Renal pelvis (tissue), 12 donors: ENCODE results near the gene HDAC8. TPM values are rescaled to one million over a fixed set of nuclear protein-coding genes. Genes with fewer than 3 reads are reported as not detected.
"Not testable (repeated sequence)": the region's sequence is repeated elsewhere in the genome, so short reads cannot be mapped to it uniquely, and the experiment has no call there.

Experiments used
- DNase-seq: peaks from one replicate; pipeline ENCODE4 v3.0.0-alpha.2; 2013
- long read RNA-seq, 16 experiments: transcript quantifications; one replicate each; lab custom pipeline, GENCODE V29; 2026
- polyA plus RNA-seq, 3 donors: library from polyadenylated mRNA; unstranded; fragments of 120-200 nt; gene quantifications; one replicate each; pipeline ENCODE4 v1.2.1, GENCODE V29; 2013; ENCODE audit not compliant: insufficient read length in 3 of 3

Gene HDAC8
- 10 to 100 TPM; 31.3 to 40.1 (median 39.4) TPM for polyA plus RNA-seq
- long read RNA-seq, donor 1, full-length matches to known transcripts: 7 of 14 reads
- long read RNA-seq, donor 1, partial matches to known transcripts: 7 of 14 reads
- long read RNA-seq, donor 1, other reads (novel, unspliced or antisense): 0 of 14 reads
- long read RNA-seq, donor 2, full-length matches to known transcripts: 10 of 20 reads
- long read RNA-seq, donor 2, partial matches to known transcripts: 10 of 20 reads
- long read RNA-seq, donor 2, other reads (novel, unspliced or antisense): 0 of 20 reads
- long read RNA-seq, donor 3, full-length matches to known transcripts: 9 of 16 reads
- long read RNA-seq, donor 3, partial matches to known transcripts: 7 of 16 reads
- long read RNA-seq, donor 3, other reads (novel, unspliced or antisense): 0 of 16 reads
- long read RNA-seq, donor 4, full-length matches to known transcripts: 10 of 21 reads
- long read RNA-seq, donor 4, partial matches to known transcripts: 11 of 21 reads
- long read RNA-seq, donor 4, other reads (novel, unspliced or antisense): 0 of 21 reads
- long read RNA-seq, donor 5, partial matches to known transcripts: 0 of 3 reads
- long read RNA-seq, donor 5, other reads (novel, unspliced or antisense): 0 of 3 reads
- long read RNA-seq, donor 6, partial matches to known transcripts: 6 of 11 reads
- long read RNA-seq, donor 6, other reads (novel, unspliced or antisense): 0 of 11 reads
- long read RNA-seq, donor 7, partial matches to known transcripts: 0 of 10 reads
- long read RNA-seq, donor 7, other reads (novel, unspliced or antisense): 0 of 10 reads
- long read RNA-seq, donor 8, partial matches to known transcripts: 0 of 1 reads
- long read RNA-seq, donor 8, other reads (novel, unspliced or antisense): 0 of 1 reads
- long read RNA-seq, donor 9, partial matches to known transcripts: 16 of 23 reads
- long read RNA-seq, donor 9, other reads (novel, unspliced or antisense): 0 of 23 reads
- long read RNA-seq, donor 10, partial matches to known transcripts: 12 of 17 reads
- long read RNA-seq, donor 10, other reads (novel, unspliced or antisense): 0 of 17 reads
- long read RNA-seq, donor 11, partial matches to known transcripts: 0 of 4 reads
- long read RNA-seq, donor 11, other reads (novel, unspliced or antisense): 0 of 4 reads
- long read RNA-seq, donor 12, transcript HDAC8-207 (11 exons, 2,110 nt): major isoform, 5 of 11 reads
- long read RNA-seq, donor 12, partial matches to known transcripts: 0 of 11 reads
- long read RNA-seq, donor 12, other reads (novel, unspliced or antisense): 0 of 11 reads
- long read RNA-seq, donor 13, partial matches to known transcripts: 0 of 3 reads
- long read RNA-seq, donor 13, other reads (novel, unspliced or antisense): 0 of 3 reads
- long read RNA-seq, donor 14, full-length matches to known transcripts: 18 of 18 reads
- long read RNA-seq, donor 14, partial matches to known transcripts: 0 of 18 reads
- long read RNA-seq, donor 14, other reads (novel, unspliced or antisense): 0 of 18 reads
- long read RNA-seq, donor 15, full-length matches to known transcripts: 11 of 24 reads
- long read RNA-seq, donor 15, partial matches to known transcripts: 13 of 24 reads
- long read RNA-seq, donor 15, other reads (novel, unspliced or antisense): 0 of 24 reads
- long read RNA-seq, donor 16, partial matches to known transcripts: 9 of 17 reads
- long read RNA-seq, donor 16, other reads (novel, unspliced or antisense): 0 of 17 reads

- DNase-seq: peak; percentile 85
These were observed at the start of gene HDAC8 for GRCh38 chrX:72572248-72573157. Gene HDAC8 (minus strand): TSS chrX:72572843. CDS start chrX:72572761, 82 bp downstream.

DNA sequence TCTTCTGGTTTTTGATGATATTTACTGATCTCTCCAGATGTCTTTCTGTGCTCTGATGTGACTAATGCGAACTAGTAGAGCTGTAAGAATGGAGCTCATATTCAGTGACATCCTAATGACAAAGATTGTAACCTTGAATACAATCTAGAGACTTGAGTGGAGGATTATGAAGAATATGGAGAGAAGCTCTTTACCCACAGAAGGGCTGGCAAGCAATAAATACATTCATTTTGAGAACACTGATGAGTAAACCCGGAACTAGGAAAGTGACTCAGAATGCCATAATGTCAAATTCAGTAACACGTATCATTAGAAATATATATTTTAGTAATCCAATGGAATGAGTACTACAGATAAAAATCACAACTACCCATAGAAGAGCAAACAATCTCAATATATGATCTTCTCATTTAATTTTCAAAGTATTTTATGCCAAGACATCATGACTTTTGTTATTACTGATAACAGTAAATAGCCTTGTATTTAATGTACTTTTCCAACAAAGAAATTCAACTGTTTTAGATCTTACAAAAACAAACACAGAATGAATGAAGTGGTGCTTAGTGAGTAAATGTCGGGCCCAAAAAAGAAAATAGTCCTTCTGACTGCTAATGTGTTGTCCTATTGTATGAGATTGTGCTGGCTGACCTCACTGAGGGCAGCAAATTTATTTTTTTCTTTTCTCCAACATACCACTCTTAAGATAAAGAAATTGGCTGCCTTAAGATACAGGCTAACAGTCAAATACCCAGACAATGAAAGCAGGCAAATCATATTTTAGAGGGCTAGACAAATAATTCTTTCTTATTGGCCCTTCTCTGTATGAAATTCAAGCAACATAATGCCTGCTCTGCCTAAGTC lies 49.2 kb upstream of the HDAC8 start:
- DNase-seq: no peak

- DNase-seq: no peak
These were observed 48.5 kb upstream of the HDAC8 start for GRCh38 chrX:72621163-72621562.

GRCh38 chrX:72620550-72621145 lies 48.0 kb upstream of the HDAC8 start:
- DNase-seq: no peak

DNA sequence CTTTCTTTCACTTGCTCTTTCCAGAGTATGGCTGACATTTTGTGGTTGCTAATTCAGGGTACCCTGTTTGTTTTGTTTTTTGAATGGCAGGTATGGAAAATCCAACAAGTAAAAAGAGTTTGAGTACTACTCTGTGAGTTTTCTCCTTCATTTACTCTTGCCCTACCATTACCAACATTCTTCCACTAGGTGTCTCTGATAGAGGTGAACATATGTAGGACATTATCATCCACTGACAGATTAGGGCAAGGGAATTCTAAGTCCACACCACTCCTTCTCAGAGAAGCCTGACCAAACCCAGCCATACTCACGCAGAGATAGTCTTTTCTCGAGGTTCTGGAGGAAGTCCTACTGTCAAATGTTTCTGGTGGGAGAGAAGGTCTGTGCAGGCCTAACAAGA lies 36.7 kb upstream of the HDAC8 start:
- no peak for DNase-seq

GRCh38 chrX:72604705-72605104 lies 32.1 kb upstream of the HDAC8 start:
- DNase-seq: no peak

DNA sequence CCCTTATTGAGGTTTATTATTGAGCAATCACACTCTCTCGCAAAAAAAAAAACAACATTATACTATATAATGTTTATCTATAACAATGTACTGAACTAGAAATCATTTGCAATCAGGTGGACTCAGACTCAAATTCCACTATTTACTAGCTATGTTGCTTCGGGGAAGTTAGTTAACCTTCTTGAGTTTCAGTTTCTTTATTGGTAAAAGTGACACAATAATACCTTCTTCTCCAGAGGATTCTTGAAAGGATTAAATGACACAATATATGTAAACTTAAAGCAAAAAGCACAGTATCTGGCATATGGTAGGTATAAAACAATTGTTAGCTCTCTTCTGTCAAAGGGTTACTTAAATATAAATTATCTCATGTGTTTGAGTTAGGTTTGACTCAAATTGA lies 31.5 kb upstream of the HDAC8 start:
- DNase-seq: no peak

- DNase-seq: not testable (repeated sequence)
These were observed 18.4 kb upstream of the HDAC8 start for GRCh38 chrX:72591038-72591437.

GRCh38 chrX:72584163-72584562 lies 11.5 kb upstream of the HDAC8 start:
- DNase-seq: no peak

- no peak for DNase-seq
These were observed 3.7 kb upstream of the HDAC8 start for GRCh38 chrX:72576141-72576894.

- no peak for DNase-seq
These were observed 492 bp upstream of the HDAC8 start for GRCh38 chrX:72573158-72573511.

DNA sequence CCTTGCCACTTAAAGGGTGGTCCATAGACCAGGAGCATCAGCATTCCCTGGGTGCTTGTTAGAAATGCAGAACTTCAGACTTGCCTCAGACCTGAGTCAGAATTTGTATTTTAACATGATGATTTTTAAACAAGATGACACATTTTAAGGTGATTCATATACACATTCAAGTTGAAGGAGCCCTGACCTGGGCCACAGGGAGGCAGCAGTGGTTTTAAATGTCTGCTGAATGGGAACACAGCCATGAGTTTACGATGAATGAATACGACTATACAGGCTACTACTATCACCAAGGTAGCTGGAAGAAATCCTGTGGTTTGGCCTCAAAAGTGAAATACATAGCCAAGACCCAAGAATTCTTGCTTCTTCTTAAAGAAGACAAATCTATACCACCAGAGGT lies 2.9 kb downstream of the HDAC8 start:
- no peak for DNase-seq

DNA sequence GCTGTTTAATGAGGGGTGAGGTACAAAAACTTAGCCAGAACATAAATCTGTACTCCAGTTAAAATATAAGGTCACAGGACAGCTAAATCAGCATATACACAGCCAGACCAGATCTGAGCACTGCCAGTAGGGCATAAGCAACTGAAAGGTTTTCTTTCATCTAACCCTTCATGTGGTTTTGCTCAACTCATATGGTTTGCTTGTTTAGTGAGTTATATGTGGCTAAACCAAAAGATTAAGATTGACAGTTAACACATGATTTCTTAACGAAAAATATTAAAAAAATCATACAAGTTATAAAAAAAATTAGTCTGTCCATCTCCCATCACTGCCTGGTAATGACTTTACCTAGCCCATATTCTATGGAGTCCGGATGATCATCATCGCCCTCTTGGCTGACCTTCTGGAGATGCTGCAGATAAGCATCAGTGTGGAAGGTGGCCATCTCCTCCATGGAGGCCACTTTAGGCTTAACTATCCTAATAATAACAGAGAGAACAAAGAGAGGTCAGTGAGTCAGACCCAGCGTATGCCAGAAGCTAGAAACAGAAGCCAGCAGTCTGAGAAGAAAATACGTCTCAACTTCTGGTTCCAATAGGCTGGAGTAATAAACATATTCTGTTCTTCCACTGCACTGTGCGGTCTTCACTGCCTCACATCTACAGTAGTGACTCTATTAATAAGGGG lies 4.1 kb downstream of the HDAC8 start:
- no peak for DNase-seq

DNA sequence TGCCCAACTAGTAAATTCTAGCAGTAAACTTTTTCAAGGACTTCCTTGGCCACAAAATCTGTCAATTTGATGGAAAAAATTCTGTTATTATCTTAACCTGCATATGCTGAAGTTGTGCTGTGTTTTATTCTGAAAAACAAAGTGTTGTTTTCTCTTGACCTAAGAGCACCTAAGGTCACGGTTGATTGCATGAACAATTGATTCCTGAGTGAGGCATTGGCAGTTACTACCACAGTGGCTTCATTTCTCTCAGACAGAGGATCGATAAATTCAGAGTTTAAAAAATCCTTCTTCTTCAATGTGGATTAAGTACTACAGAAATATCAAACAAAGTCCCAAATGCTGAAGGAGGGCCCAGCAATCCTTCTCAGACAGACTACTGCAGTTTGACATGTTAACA lies 6.2 kb downstream of the HDAC8 start:
- DNase-seq: no peak

GRCh38 chrX:72559655-72560054 lies 13.0 kb downstream of the HDAC8 start:
- not testable (repeated sequence) for DNase-seq

DNA sequence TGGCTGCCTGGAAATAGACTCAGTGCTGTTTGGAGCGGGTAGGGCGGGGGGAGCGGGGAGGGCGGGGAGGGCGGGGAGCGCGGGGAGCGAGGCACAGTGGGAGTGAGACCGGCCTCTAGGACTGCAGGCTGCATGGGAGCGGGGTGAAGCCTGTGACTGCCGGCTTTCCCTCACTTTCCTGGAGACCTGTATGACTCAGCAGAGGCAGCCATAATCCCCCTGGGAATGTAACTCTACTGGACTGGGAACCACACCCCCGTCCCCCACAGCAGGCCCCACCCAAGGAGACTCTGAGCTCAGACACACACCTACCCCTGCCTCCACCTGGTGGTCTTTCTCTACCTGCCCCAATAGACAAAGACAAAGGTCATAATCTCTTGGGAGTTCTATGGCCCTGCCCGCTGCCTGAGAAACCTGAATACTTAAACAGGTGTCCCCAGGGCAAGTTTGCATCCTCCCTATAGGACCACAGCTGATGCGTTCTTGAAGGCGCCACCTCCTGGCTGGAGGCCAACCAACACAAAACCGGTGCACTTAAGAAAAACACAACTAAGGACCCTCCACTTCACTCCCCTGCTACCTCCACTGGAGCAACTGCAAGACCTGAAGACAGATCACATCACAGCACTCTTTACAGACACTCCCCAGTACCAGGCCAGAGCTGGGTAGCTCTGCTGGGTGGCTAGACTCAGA lies 18.0 kb downstream of the HDAC8 start:
- DNase-seq: no peak

- DNase-seq: not testable (repeated sequence)
These were observed 20.2 kb downstream of the HDAC8 start for GRCh38 chrX:72552443-72552842.
